Rectal smooth muscle tissue (tissue), 1 donor: ENCODE measurements around the gene GSDMA.

Source experiments
- H3K27ac ChIP-seq: one replicate; pipeline ENCODE4 v1.7.0; 2013; ENCODE audit warnings: low read depth, low read length, inconsistent platforms
- H3K27me3 ChIP-seq: one replicate; pipeline ENCODE4 v1.7.0; 2013; ENCODE audit warnings: low read length; ENCODE audit not compliant: control insufficient read depth, insufficient read depth
- H3K36me3 ChIP-seq: one replicate; pipeline ENCODE4 v1.7.0; 2013; ENCODE audit warnings: low read length; ENCODE audit not compliant: control insufficient read depth, insufficient read depth
- H3K4me1 ChIP-seq: one replicate; pipeline ENCODE4 v1.7.0; 2013; ENCODE audit warnings: low read length; ENCODE audit not compliant: control insufficient read depth, insufficient read depth
- H3K4me3 ChIP-seq: one replicate; pipeline ENCODE4 v1.7.0; 2013; ENCODE audit warnings: low read length
- H3K9ac ChIP-seq: one replicate; pipeline ENCODE4 v1.7.0; 2013; ENCODE audit warnings: low read length

GSDMA gene, protein sequence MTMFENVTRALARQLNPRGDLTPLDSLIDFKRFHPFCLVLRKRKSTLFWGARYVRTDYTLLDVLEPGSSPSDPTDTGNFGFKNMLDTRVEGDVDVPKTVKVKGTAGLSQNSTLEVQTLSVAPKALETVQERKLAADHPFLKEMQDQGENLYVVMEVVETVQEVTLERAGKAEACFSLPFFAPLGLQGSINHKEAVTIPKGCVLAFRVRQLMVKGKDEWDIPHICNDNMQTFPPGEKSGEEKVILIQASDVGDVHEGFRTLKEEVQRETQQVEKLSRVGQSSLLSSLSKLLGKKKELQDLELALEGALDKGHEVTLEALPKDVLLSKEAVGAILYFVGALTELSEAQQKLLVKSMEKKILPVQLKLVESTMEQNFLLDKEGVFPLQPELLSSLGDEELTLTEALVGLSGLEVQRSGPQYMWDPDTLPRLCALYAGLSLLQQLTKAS

DNA sequence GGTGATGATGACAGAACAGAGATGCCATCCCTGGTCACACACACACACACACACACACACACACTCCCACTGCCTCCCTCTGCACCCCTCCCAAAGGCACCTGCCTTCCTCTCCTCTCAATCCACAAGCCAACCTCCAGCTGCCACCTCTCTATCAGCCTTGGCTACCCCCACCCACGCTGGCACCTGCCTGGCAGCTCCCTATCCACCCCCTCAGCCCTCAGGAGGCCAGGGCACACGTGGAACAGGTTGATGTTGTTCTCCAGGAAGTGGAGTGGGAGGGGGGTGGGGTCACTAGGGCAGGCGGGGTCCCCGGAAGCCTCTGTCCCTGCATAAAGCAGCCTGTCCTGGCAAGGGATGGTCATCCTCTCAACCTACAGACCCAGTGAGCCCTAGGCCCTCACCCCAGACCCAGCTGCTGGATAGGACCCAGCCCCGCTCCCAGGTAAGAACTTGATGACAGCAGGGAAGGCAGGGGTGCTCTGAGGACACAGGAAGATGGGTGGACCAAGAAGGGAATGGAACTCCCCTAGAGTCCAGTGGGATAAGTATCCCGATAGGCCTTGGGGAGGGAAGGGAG lies at the start of gene GSDMA:
TSS of gene GSDMA (plus strand) at position 363 of the 579 bp plus-strand sequence. CDS start 2,684 bp downstream, outside the sequence.
- no peak within 1 kb of the TSS for H3K9ac ChIP-seq
- H3K4me3 ChIP-seq = no peak within 1 kb of the TSS
- H3K4me1 ChIP-seq = no peaks in the 10 kb centered on the region
- no peaks in the 10 kb centered on the region for H3K36me3 ChIP-seq
- no peak within 1 kb of the TSS for H3K27ac ChIP-seq
- H3K27me3 ChIP-seq = no peaks in the 10 kb centered on the region

DNA sequence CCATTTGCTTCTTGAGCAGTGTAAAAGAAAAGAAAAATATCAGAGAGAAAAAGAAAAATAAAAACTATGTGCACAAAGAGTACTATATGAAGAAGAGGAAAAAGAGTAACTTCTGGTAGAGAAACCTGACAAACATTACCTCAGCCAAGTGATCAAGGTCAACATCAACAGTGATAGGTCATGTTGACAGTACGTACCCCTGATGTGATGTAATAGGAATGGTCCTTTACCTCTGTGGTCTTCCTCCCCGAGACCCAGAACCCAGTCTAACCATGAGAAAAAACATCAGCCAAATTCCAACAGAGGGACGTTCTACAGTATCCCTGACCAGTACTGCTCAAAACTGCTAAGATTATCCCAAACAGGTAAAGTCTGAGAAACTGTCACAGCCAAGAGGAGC lies 48.8 kb upstream of the GSDMA start:
- Histone ChIP-seq H3K36me3 (peaks cover 5% of the 10 kb centered on the region), H3K27ac (no peak overlapping the region), H3K4me1 (no peaks in the 10 kb centered on the region), H3K27me3 (no peaks in the 10 kb centered on the region), H3K9ac (no peak overlapping the region), H3K4me3 (no peak overlapping the region)

DNA sequence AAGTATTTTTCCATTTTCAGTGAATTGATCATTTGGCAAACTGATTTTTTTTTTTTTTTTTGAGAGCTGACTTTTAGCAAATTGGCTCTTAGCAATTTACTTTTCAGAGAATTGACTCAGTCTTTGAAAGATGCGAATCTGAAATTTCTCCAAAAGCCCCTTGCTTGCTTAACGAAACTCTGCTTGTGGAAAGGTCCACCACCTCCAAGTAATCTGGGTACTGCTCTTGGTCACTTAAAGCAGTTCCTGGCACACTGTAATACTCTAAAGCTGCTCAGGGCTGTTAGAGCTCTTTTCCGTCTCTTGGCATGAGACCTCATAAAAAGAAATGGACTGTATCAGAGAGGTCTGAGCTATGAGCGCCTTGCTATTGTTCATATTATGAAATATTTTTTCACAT lies 47.2 kb upstream of the GSDMA start:
- Histone ChIP-seq H3K27ac (no peak overlapping the region), H3K4me3 (no peak overlapping the region), H3K36me3 (peaks cover 14% of the 10 kb centered on the region), H3K4me1 (no peaks in the 10 kb centered on the region), H3K9ac (no peak overlapping the region), H3K27me3 (no peaks in the 10 kb centered on the region)

DNA sequence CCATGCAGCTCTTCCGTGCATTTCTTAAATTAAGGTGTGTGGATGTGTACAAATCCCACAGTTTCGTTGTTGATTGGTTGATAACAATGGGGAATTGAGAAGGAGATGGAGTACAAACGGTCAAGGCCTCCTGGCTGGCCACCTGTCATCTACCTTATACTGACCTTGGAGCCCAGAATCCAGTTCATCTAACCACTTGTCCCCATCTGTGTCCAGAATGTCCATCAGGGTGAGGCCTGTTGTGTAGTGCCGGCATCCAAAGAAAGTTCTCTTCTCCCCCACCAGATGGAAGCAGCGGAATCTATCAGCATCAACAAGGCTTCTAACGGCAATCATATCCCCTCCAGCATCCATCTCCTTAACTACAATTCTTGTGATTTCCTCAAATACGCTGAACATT lies 45.9 kb upstream of the GSDMA start:
- Histone ChIP-seq H3K27ac (no peak overlapping the region), H3K9ac (no peak overlapping the region), H3K36me3 (peaks cover 14% of the 10 kb centered on the region)

DNA sequence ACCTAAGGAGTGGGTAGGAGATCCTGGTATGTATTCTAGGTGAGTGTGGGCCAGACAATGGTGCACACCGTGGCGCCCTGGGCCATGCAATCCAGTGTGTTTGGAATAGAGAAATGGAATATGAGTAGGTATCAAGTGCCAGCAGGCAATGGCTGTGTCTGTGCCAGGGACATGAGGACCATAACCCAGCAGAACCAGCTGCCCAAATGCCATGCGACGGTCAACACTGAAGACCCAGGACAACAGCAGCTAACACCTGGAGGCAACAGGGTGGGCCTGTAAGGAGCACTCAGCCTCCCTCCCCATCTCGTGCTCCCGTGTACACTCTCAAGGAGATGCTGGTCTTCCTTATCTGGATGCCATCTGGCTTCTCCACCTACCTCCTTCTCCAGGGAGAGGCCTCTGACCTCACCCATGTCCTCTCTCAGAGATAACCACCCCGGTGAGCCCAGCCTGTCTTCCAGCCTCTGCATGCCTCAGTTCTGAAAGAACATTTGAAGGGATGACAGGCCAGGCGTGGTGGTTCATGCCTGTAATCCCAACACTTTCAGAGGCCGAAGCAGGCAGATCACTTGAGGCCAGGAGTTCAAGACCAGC lies 43.6 kb upstream of the GSDMA start:
- H3K36me3 ChIP-seq = peaks cover 34% of the 10 kb centered on the region
- no peaks in the 10 kb centered on the region for H3K27me3 ChIP-seq
- no peaks in the 10 kb centered on the region for H3K4me1 ChIP-seq
- H3K9ac ChIP-seq = no peak overlapping the region
- H3K4me3 ChIP-seq = no peak overlapping the region
- H3K27ac ChIP-seq = no peak overlapping the region

More for the DNA sequence above, 45.9 kb upstream of the GSDMA start:
- Histone ChIP-seq H3K4me1 (no peaks in the 10 kb centered on the region), H3K4me3 (no peak overlapping the region), H3K27me3 (no peaks in the 10 kb centered on the region)

DNA sequence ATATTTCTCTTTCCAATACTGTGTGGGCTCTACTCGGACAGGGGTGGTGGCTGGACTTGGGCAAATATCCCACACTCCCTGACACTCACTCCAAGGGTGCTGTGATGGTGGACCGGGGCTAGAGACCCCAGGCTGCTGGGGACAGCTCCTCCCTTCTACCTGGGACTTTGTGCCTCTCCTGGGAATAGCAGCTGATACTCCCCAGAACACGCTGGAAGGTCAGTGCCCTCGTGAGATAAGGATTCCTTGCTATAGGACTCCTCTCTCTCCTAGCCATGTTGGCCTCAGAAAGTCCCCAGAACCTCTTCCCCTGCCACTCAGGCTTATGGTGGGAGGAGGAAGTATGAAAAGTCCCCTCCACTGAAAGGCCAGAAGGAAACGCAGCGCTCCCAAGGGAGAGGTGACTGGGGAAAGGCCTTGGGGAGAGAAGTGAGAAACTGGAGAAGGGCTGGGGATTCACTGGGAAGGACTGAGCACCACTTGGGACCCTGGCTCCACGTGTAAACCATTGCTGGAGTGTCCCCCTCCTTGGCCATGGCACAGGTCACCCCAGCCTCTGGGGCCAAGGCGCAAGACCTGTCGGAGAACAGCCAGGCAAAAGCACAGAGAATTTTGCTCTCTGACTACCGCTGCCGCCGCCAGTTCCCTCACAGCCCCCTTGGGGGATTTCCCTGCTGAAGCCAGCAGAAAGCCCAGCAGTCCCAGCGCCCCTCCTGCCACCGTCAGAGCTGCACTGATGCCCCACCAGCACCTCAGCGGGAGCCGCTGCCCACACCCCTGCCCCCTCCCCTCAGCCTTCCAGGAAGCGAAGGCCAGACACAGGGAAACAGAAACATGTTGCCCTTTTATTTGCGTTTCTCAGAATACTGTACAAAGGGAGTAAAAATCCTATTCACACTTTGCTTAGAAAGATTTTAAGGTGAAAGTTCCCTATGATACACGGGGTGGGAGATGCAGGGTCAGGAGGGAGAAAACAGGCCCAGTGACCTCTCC lies 42.3 kb upstream of the GSDMA start:
- Histone ChIP-seq H3K27ac (no peak overlapping the region), H3K36me3 (peaks cover 34% of the 10 kb centered on the region), H3K27me3 (no peaks in the 10 kb centered on the region), H3K4me3 (no peak overlapping the region), H3K4me1 (no peaks in the 10 kb centered on the region), H3K9ac (no peak overlapping the region)

DNA sequence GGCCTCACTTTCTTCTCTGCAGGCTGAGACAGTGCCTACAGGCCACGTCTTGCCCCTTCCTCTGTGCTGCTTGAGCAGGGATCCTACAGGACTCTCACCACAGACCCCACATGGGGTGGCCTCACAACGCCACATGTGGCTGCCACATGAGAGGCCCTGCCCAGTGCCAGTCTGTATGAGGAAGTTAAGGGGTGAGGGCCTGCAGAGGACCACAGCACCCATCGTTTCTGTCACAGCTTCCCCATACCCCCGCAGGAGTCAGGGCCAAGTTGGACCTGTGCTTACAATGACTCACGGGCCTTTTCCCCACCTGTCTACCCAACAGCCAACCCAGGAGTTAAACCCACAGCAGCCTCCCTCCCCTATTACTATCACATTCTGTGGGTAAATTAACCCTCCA lies 41.5 kb upstream of the GSDMA start:
- H3K9ac ChIP-seq = no peak overlapping the region
- H3K27ac ChIP-seq = no peak overlapping the region
- no peak overlapping the region for H3K4me3 ChIP-seq
- peaks cover 34% of the 10 kb centered on the region for H3K36me3 ChIP-seq
- no peaks in the 10 kb centered on the region for H3K27me3 ChIP-seq
- H3K4me1 ChIP-seq = peaks cover under 1% of the 10 kb centered on the region

DNA sequence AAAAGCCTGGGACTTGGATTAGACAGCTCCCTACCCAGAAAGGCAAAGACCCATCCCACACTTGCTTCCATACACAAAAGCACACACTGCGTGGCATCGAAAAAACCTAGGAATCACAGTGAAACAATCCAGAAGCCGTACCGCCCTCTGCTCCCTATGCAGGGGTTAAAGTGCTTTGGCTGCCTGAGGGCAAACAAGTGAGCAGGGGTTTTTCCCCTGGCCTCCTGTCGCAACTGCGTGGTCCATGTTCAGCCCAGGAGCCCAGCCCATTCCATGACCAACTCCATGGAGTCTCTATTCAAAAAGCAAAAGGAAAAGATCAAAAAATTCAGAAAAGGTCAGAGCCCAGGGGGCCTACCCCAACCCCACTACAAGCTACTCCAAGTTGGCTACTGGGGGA lies 40.8 kb upstream of the GSDMA start:
- no peak overlapping the region for H3K27ac ChIP-seq
- H3K4me1 ChIP-seq = peaks cover 4% of the 10 kb centered on the region
- H3K27me3 ChIP-seq = no peaks in the 10 kb centered on the region
- H3K9ac ChIP-seq = no peak overlapping the region
- no peak overlapping the region for H3K4me3 ChIP-seq
- H3K36me3 ChIP-seq = peaks cover 34% of the 10 kb centered on the region

DNA sequence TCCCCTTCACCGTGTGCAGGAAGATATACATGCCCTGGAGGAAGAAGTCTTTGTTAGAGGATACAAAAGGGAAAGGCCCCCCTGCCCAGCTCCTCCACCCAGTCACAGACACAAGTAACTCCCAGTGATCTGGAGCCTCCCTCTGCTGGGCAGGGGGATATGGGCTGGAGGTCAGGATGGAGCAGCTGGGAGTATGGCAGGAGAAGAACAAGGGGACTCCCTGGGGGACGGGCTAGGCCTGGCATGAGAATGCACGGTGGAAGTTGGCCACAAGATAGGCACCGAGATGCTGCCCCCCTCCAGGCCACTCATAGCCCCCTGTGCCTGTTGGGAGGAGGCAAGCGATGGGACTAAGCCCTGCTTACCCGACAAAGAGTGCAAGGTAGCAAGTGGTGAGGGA lies 39.6 kb upstream of the GSDMA start:
- H3K4me3 ChIP-seq = no peak overlapping the region
- peaks cover 7% of the 10 kb centered on the region for H3K4me1 ChIP-seq
- H3K9ac ChIP-seq = no peak overlapping the region
- no peaks in the 10 kb centered on the region for H3K27me3 ChIP-seq
- no peak overlapping the region for H3K27ac ChIP-seq
- peaks cover 34% of the 10 kb centered on the region for H3K36me3 ChIP-seq

DNA sequence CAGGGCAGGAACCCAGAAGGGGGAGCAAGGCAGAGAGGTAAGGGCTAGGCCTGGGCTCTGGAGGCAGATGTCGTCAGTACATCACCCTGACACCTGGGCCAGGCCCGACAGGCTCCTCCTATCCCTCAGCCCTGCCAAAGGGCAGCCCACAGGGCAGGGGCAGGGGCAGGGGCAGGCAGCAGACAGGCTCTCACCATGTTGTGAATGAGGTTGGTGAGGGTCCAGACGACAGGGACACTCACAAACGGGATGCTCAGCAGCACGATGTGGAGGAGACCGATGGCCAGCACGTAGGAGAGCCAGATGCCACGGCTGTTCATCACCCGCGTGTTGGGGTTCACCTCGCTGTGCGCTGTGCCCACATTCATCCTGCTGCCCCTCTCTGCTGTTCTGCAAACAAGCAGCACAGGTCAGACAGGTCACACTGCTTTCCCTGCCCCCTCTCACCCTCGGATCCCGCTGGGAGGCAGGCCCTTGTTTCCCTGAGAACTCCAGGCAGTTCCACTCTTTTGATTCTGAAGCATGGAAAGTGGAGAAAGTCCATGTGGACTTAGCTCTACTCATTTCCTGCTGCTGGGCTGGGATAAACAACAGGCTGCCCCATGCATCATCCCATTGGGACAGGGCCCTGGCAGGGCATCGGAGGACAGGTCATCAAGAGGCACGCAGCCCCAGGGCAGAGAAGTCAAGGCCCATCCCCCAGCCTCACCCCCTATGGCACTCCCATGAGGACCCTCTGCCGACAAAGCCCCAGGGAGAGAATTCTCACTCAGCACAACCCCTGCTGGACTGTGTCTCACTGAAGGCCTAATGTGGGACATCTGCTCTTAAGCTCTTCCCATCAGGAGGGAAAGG lies 38.7 kb upstream of the GSDMA start:
- peaks cover 32% of the 10 kb centered on the region for H3K36me3 ChIP-seq
- no peak overlapping the region for H3K27ac ChIP-seq
- H3K4me3 ChIP-seq = no peak overlapping the region
- peaks cover 14% of the 10 kb centered on the region for H3K4me1 ChIP-seq
- H3K27me3 ChIP-seq = no peaks in the 10 kb centered on the region
- H3K9ac ChIP-seq = no peak overlapping the region

DNA sequence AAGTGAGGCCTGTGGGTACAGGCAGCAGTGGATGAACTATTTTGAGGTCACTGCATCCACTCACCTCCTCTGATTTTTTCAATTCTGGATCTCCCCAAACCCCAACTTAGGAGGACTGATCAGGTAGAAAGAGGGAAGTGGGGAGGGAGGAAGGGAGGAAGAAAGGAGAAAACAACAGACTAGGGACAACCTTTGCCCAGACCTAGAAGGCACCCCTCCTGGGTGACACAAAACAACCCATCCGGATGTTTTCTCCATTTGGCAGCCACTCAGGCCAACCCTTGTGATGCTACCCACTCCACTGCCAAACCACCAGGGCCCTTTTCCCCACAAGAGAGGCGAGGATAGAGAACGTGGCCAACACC lies 38.1 kb upstream of the GSDMA start:
- Histone ChIP-seq H3K36me3 (peaks cover 32% of the 10 kb centered on the region), H3K4me1 (peaks cover 14% of the 10 kb centered on the region), H3K27me3 (no peaks in the 10 kb centered on the region), H3K9ac (no peak overlapping the region), H3K27ac (no peak overlapping the region), H3K4me3 (no peak overlapping the region)
